NCI-H2196 treated with DMSO at 0.1 percent for 48 hours (cell line): ENCODE data around the gene TAS1R2.
A peak's percentile ranks its signal among the peaks of the same experiment; 100 is the strongest.

ENCODE experiments used
- DNase-seq: peaks from one replicate; lab custom pipeline; 2025; ENCODE audit not compliant: unreplicated experiment; lab: John Stamatoyannopoulos, UW

Gene TAS1R2

DNA sequence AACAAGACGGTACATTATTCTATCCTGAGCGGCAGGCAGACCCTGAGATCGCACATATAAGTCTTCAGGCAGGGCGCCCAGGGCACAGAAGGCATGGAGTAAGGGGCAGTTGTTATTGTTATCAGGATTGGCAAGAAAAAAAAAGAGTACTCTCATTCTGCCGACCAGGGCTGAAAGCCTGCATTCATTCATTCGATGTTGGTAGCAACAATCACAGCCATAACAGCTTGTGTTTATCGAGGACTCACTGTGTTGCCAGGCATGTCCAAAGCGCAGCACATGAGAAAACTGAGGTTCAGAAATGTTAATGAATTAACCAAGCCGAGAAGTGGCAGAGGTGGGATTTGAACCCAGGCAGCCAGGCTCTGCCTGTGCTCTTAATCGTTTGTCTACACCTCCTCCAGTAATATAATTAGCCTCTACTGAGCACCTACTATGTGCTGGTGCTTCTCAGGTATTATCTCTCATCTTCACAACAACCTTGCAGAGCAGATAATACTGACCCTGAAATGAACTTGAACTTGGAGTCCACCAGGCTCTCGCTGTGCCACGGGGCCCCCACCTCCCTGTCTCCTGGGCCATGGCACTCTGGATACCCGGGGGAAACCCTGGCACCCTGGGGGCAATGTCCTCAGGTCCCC lies 56.2 kb downstream of the TAS1R2 start:
- DNase-seq = no peak

DNA sequence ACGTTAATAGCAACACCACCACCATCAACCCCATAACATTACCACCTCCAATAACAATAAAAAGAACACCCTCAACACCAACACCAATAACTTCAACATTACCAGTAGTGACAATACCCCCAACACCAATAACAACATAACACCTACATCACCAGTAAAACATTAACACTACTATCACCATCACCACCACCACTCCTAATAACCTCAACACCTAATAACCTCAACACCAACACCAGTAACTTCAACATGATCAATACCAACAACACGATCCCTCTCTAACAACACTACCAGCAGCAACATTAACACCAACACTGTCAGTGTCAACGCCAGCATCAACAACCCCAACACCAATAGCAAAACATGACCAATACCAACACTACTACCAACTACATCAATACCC lies 57.2 kb downstream of the TAS1R2 start:
- no peak for DNase-seq

DNA sequence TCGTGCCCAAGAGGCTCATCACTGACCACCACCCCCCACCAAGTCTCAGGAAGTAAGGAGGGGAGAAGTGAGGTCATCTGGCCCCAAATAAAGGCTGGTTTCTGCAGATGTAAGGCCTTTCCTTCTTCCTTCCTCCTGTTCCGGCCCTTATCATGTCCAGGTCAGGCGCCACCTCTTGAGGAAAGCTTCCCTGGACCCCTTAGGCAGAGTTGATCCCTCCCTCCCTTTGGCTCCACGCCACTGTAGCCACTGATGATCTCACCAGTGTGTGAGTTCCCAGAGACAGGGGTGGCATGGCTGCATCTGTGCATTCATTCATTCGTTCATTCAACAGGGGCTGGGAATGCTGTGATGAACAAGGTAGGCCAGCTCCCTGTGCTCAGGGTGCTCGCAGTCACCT lies 59.2 kb downstream of the TAS1R2 start:
- DNase-seq = no peak

DNA sequence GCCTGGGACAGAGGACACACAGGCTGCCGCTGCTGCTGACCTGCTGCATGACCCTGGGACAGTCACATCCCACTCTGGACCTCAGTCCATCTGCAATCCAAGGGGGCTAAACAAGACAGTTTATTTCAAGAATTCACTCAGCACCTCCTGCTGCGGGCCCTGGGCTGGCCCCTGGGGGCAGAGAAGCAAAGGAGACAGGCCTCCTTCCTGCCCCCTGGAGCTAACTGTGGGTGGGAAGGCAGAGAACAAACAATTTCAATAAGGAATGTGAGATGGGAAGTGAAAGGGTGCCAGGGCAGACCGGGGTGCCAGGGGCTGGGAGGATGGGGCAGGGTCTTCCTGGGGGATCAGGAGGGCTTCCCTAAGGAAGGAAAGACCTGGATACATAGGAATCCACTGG lies 60.0 kb downstream of the TAS1R2 start:
- no peak for DNase-seq

DNA sequence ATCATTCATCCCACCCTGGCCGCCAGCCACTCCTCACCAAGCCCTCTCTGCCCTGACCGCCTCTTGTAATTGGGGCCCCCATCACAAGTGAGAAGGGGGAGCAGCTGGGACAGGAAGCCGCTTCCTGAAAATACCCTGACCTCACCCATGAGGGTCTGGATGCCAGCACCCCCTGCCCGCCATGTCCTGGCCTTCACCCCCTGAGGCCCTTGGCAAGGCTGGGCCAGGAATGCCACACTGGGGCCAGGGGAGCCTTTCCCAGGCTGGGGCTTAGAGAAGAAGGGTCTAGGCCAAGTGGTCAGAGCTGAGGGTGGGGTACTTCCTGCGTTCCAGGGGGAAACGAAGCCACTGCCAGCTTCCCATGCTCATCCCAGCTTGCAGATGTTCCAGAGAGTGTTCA lies 60.5 kb downstream of the TAS1R2 start:
- DNase-seq = no peak

DNA sequence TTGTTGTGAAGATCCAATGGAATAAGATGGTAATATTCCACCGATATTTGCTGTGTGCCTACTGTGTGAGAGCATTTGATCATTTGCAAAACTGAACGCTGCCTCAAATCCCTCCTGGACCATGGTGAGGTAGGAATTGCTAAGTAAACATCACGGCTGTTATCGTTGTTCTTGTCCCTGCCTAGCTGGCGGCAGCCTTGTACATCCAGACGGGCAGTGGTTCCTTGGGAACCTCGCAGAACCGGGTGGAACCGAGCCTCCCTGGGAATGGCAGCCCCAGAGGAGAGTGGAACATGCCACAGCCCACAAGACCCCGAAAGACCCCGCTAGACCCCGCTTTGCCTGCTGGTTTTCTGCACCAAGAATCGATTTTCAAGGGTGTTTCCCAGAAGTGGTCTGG lies 60.9 kb downstream of the TAS1R2 start:
- no peak for DNase-seq

DNA sequence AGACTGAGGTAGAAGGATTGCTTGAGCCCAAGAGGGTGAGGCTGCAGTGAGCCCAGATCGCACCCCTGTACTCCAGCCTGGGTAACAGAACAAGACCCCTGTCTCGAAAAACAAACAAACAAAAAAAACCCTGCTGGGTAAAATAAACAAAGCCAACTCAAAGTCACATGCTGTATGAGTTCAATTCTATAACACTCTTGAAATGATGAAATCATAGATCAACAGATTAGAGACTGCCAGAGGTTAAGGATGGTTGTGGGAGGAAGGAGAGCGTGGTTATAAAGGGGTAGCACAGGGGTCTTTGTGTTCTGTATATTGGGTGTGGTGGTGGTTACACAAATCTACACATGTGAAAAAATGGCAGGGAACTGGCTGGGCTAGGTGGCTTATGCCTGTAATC lies 62.5 kb downstream of the TAS1R2 start:
- no peak for DNase-seq

DNA sequence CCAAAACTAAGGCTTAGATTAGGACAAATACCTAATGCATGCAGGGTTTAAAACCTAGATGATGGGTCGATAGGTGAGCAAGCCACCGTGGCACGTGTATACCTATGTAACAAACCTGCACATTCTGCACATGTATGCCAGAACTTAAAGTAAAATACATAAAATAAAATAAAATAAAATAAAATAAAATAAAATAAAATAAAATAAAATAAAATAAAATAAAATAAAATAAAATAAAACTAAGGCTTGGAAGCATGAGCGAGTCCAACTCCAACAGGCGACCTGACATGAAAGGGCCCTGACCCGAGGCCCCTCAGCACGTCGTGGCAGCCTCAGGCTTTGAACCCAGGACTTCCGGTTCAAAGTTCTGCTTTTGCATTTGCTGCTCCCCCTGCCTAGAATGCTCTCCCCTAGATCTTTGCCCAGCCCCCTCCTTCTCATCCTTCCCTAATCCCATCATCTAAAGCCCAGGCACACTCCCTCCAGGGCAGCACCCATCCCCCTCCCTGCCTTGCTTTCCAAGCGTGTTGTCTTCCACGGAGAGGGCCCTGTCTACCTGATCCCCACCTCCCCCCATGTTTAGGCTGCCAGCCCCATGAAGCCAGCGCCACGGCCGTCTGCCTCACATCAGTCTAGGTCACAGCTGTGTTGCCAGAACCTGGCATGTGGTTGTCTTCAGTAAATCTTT lies 64.3 kb downstream of the TAS1R2 start:
- no peak for DNase-seq

DNA sequence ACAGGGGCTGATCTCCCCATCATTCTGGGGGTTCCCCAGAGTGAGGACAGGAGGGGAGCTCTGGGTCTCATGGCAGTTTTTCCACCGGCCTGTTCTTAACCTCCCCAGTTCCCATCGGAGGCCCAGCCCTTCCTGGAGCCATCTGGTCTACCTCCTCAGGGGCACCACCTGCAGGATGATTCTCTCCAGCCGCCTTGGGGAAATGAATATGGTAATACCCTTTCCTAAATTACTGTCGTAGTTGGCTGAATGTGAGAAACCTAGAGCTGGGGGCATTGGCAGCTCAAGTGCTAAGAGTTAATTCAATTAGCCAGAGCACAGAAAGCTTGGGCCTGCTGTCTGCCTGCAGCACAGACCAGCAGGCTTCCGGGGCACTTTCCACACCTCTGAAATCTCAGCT lies 64.9 kb downstream of the TAS1R2 start:
- no peak for DNase-seq

DNA sequence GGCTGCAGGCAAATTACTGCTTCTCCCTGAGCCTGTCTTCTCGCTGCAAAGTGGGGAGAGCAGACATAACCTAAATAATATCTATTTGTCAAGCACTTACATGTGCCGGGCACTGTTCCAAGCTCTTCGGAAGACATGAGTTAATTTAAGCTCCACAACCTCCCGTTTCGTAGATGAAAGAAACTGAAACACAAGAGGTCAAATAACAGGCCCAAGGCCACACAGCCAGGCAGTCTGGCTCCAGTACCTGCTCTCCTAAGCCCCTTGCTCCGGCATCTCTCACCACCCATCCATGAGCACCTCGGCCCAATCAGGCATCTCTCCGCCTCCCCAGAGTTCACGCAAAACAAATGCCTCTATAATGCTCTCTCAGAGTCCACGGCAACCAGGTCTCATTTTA lies 65.4 kb downstream of the TAS1R2 start:
- DNase-seq = peak; percentile 41

DNA sequence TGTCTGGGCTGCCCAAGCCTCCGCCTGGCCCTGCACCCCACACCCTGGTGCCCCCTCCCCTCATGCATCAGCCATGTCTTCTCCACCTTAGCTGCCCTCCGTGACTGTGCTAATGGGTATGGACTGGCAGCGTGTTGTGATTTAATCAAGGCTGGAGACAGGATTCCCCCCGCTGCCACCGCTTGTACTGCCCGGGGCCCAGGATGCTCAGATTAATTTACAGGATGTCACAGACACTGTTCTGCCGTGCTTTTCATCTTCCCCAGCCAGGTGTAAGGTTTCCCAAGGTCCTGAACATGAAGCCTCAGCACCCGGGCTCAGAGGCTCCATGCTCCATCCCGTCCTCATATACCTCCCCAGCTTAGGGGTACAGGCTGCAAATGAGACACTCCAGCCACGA lies 66.3 kb downstream of the TAS1R2 start:
- DNase-seq = no peak

DNA sequence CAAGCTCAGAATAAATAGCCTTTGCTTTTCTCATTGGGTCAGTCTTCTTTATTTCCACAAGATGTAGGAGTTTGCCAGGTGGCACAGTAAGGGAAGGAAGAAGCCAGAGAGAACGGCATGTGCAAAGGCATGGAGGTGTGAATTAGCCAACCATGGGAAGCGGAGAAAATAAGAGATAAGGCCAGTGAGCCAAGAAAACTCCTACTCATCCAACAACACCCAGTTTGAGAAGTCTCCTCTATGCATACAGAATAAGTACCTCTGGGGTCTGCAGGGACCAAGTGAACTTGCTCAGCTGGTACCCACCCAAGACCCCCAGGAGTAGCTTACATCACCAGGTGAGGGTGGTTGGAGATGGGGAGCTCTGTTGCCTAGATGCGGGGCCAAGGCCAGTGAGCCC lies 66.7 kb downstream of the TAS1R2 start:
- no peak for DNase-seq
